OCI-LY1 (cell line): ENCODE data around the gene RPL18A.

Experiments
- H2AFZ ChIP-seq: fragments of 200-600 bp; sonication (generic), shearing (Covaris generic); 2 replicates; pipeline ENCODE4 v1.6.0; 2014; ENCODE audit warnings: antibody characterized with exemption, mild to moderate bottlenecking, low read length
- H3F3A ChIP-seq: fragments of 200-600 bp; sonication (generic), shearing (Covaris generic); 2 replicates; pipeline ENCODE4 v1.6.0; 2014; ENCODE audit warnings: mild to moderate bottlenecking, antibody characterized with exemption, low read length, moderate library complexity; ENCODE audit not compliant: insufficient read depth
- H3K27ac ChIP-seq: fragments of 200-600 bp; sonication (generic); 2 replicates; pipeline ENCODE4 v1.5.1; 2014; ENCODE audit warnings: low read length, mixed run types, mild to moderate bottlenecking, low read depth; ENCODE audit not compliant: poor library complexity, severe bottlenecking
- H3K27me3 ChIP-seq: fragments of 200-600 bp; sonication (generic); 2 replicates; pipeline ENCODE4 v1.6.0; 2014; ENCODE audit warnings: antibody characterized with exemption, mild to moderate bottlenecking, low read length, moderate library complexity; ENCODE audit not compliant: insufficient read depth
- H3K36me3 ChIP-seq: fragments of 200-600 bp; sonication (generic); 2 replicates; pipeline ENCODE4 v1.6.1; 2014; ENCODE audit warnings: mild to moderate bottlenecking, antibody characterized with exemption, low read length, moderate library complexity, mixed read lengths; ENCODE audit not compliant: insufficient read depth
- H3K4me1 ChIP-seq: fragments of 200-600 bp; sonication (generic); 2 replicates; pipeline ENCODE4 v1.5.1; 2014; ENCODE audit warnings: mild to moderate bottlenecking, low read length, moderate library complexity; ENCODE audit not compliant: insufficient read depth, severe bottlenecking
- H3K4me2 ChIP-seq: fragments of 200-600 bp; sonication (generic), shearing (Covaris generic); 2 replicates; pipeline ENCODE4 v1.6.1; 2014; ENCODE audit warnings: low read length
- H3K4me3 ChIP-seq: fragments of 200-600 bp; sonication (generic); 2 replicates; pipeline ENCODE4 v1.5.1; 2014; ENCODE audit warnings: low read length, low read depth, mild to moderate bottlenecking, mixed read lengths; ENCODE audit not compliant: poor library complexity, severe bottlenecking
- H3K79me2 ChIP-seq: fragments of 200-600 bp; shearing (Covaris generic); 2 replicates; pipeline ENCODE4 v1.6.1; 2016; ENCODE audit warnings: mixed run types, low read length, mixed read lengths; ENCODE audit not compliant: insufficient read depth
- H3K9ac ChIP-seq: fragments of 200-600 bp; sonication (generic), shearing (Covaris generic); 2 replicates; pipeline ENCODE4 v1.6.1; 2014; ENCODE audit warnings: mild to moderate bottlenecking, low read length, mixed read lengths
- H3K9me2 ChIP-seq: fragments of 200-600 bp; sonication (generic), shearing (Covaris generic); 2 replicates; pipeline ENCODE4 v1.6.1; 2014; ENCODE audit warnings: low read depth, mild to moderate bottlenecking, low read length, mixed read lengths
- H3K9me3 ChIP-seq: fragments of 200-600 bp; shearing (Covaris generic); 2 replicates; pipeline ENCODE4 v1.6.1; 2014; ENCODE audit warnings: low read length, mixed read lengths
- H4K20me1 ChIP-seq: fragments of 200-600 bp; sonication (generic), shearing (Covaris generic); 2 replicates; pipeline ENCODE4 v1.6.0; 2016; ENCODE audit warnings: mild to moderate bottlenecking, low read length; ENCODE audit not compliant: insufficient read depth
- CTCF ChIP-seq: fragments of 200-600 bp; sonication (generic), shearing (Covaris generic); IDR thresholded peaks from 2 replicates; pipeline ENCODE4 v1.5.1; 2017; ENCODE audit warnings: mild to moderate bottlenecking, antibody characterized with exemption, low read length, moderate library complexity, mixed read lengths
- EZH2 ChIP-seq: fragments of 200-600 bp; sonication (generic), shearing (Covaris generic); IDR thresholded peaks from 2 replicates; pipeline ENCODE4 v1.8.0; 2017; ENCODE audit warnings: borderline replicate concordance, mixed run types, mild to moderate bottlenecking, antibody characterized with exemption, low read length, moderate library complexity, mixed read lengths

The RPL18A gene

GRCh38 chr19:17830567-17831418 is 28.9 kb upstream of the RPL18A start:
- no peak overlapping the region for H3K4me2 ChIP-seq
- no peaks in the 10 kb centered on the region for H3F3A ChIP-seq
- H3K9me3 ChIP-seq = no peaks in the 10 kb centered on the region
- no peaks in the 10 kb centered on the region for H4K20me1 ChIP-seq
- no peaks in the 10 kb centered on the region for H3K9me2 ChIP-seq
- H3K4me3 ChIP-seq = no peak overlapping the region
- H3K36me3 ChIP-seq = no peaks in the 10 kb centered on the region
- H2AFZ ChIP-seq = no peak overlapping the region
- H3K27ac ChIP-seq = no peak overlapping the region
- no peaks in the 10 kb centered on the region for H3K27me3 ChIP-seq
- TF ChIP-seq CTCF (no peak), EZH2 (no peak)
- H3K4me1 ChIP-seq = no peaks in the 10 kb centered on the region
- H3K9ac ChIP-seq = no peak overlapping the region
- no peaks in the 10 kb centered on the region for H3K79me2 ChIP-seq

- no peak overlapping the region for H3K9ac ChIP-seq
- H3K4me2 ChIP-seq = no peak overlapping the region
- no peak overlapping the region for H3K27ac ChIP-seq
- no peaks in the 10 kb centered on the region for H3K9me2 ChIP-seq
- no peaks in the 10 kb centered on the region for H3K27me3 ChIP-seq
- no peaks in the 10 kb centered on the region for H3F3A ChIP-seq
- no peaks in the 10 kb centered on the region for H3K79me2 ChIP-seq
- no peaks in the 10 kb centered on the region for H3K4me1 ChIP-seq
- no peaks in the 10 kb centered on the region for H4K20me1 ChIP-seq
- H3K4me3 ChIP-seq = no peak overlapping the region
- H3K36me3 ChIP-seq = no peaks in the 10 kb centered on the region
- H3K9me3 ChIP-seq = no peaks in the 10 kb centered on the region
- no peak overlapping the region for H2AFZ ChIP-seq
- TF ChIP-seq CTCF (no peak), EZH2 (no peak)
Measured at GRCh38 chr19:17831419-17831888, 28.3 kb upstream of the RPL18A start.

- H3K36me3 ChIP-seq = no peaks in the 10 kb centered on the region
- H3K9ac ChIP-seq = no peak overlapping the region
- no peak overlapping the region for H3K4me3 ChIP-seq
- no peaks in the 10 kb centered on the region for H3K79me2 ChIP-seq
- H3K27ac ChIP-seq = no peak overlapping the region
- H3K9me2 ChIP-seq = no peaks in the 10 kb centered on the region
- H3K4me1 ChIP-seq = no peaks in the 10 kb centered on the region
- H3F3A ChIP-seq = no peaks in the 10 kb centered on the region
- H3K9me3 ChIP-seq = no peaks in the 10 kb centered on the region
- H3K4me2 ChIP-seq = no peak overlapping the region
- no peaks in the 10 kb centered on the region for H3K27me3 ChIP-seq
- H4K20me1 ChIP-seq = no peaks in the 10 kb centered on the region
- TF ChIP-seq CTCF (no peak), EZH2 (no peak)
- H2AFZ ChIP-seq = no peak overlapping the region
Measured at GRCh38 chr19:17832443-17833208, 27.1 kb upstream of the RPL18A start.
